Lower leg skin (tissue), 4 donors: ENCODE results near the gene CLSTN2. TPM values are rescaled to one million over a fixed set of nuclear protein-coding genes. Genes with fewer than 3 reads are reported as not detected.

Experiments
- DNase-seq, 2 donors: peaks; one replicate each; pipeline ENCODE4 v3.0.0-alpha.2; 2019; ENCODE audit warnings: low spot score in 2 of 2
- H3K4me3 ChIP-seq: fragments of 200-600 bp; sonication (generic); 2 replicates; pipeline ENCODE4 v1.5.1; 2017; ENCODE audit warnings: mild to moderate bottlenecking, low read depth; ENCODE audit not compliant: poor library complexity, severe bottlenecking
- CTCF ChIP-seq, 3 donors: fragments of 450-650 bp; IDR thresholded peaks; one replicate each; pipeline ENCODE4 v1.5.1; 2016; ENCODE audit warnings: antibody characterized with exemption in 3 of 3, mild to moderate bottlenecking in 3 of 3, moderate library complexity in 2 of 3
- POLR2A ChIP-seq, 2 donors: fragments of 450-650 bp; IDR thresholded peaks; one replicate each; pipeline ENCODE4 v1.6.1; 2016 to 2017; ENCODE audit warnings: antibody characterized with exemption in 2 of 2, mild to moderate bottlenecking in 1 of 2, moderate library complexity in 1 of 2
- WGBS, 2 donors: methylation state at CpG; one replicate each; pipeline ENCODE4 v1.1.5; 2018; 5-methylcytosine and 5-hydroxymethylcytosine counted together
- intact Hi-C: fragments of 100-400 bp; cut with DNase I; formaldehyde crosslinking; loops from one replicate; pipeline ENCODE4 v1.15.0; 2023; ENCODE audit warnings: low total_unique reads
- total RNA-seq, 4 donors: library from RNA; depleted of rRNA; stranded (reverse); fragments of >200 nt; gene quantifications; one replicate each; pipeline ENCODE4 v1.1.0, GENCODE V29; 2016

The CLSTN2 gene
- total RNA-seq, 4 donors from 2014 or later: 3.1 to 7.9 (median 4.7) TPM

- DNase-seq: no peak
- WGBS, 2 donors: 40 to 53% methylated on average over 2 of the region's 2 CpGs
- no peak overlapping the region for H3K4me3 ChIP-seq
- TF ChIP-seq POLR2A (IDR thresholded peaks at IDR 0.05) (no peak), CTCF (IDR thresholded peaks at IDR 0.05) (no peak)
- intact Hi-C loops: no loop called here
Measured at GRCh38 chr3:140290105-140290504, 355.1 kb downstream of the CLSTN2 start.

GRCh38 chr3:140292170-140292569 lies 357.2 kb downstream of the CLSTN2 start:
- no peak for DNase-seq
- no peak for TF ChIP-seq CTCF (IDR thresholded peaks at IDR 0.05)
- TF ChIP-seq POLR2A (IDR thresholded peaks at IDR 0.05): no peak
- 66 to 77% methylated on average over 2 of the region's 2 CpGs for WGBS, 2 donors
- intact Hi-C loops: no loop called here
- H3K4me3 ChIP-seq: no peak overlapping the region

- H3K4me3 ChIP-seq: no peak overlapping the region
- peak in 1 of 2 donors; percentile 89 for DNase-seq
- TF ChIP-seq CTCF (IDR thresholded peaks at IDR 0.05) (no peak), POLR2A (IDR thresholded peaks at IDR 0.05) (no peak)
- WGBS, 2 donors: 44 to 46% methylated on average over 4 of the region's 4 CpGs
- intact Hi-C loops: no loop called here
Measured at GRCh38 chr3:140292684-140293083, 357.7 kb downstream of the CLSTN2 start.

GRCh38 chr3:140294058-140294457 lies 359.1 kb downstream of the CLSTN2 start:
- no peak for DNase-seq
- 78 to 86% methylated on average over 2 of the region's 2 CpGs for WGBS, 2 donors
- H3K4me3 ChIP-seq: no peak overlapping the region
- TF ChIP-seq CTCF (IDR thresholded peaks at IDR 0.05) (no peak), POLR2A (IDR thresholded peaks at IDR 0.05) (no peak)
- intact Hi-C loops: no loop called here

- DNase-seq: no peak
- intact Hi-C loops: no loop called here
- H3K4me3 ChIP-seq: no peak overlapping the region
- TF ChIP-seq POLR2A (IDR thresholded peaks at IDR 0.05): no peak
- TF ChIP-seq CTCF (IDR thresholded peaks at IDR 0.05): no peak
- WGBS, 2 donors: 60% methylated on average over 3 of the region's 3 CpGs
Measured at GRCh38 chr3:140296796-140297352, 361.9 kb downstream of the CLSTN2 start.

- no peak overlapping the region for H3K4me3 ChIP-seq
- intact Hi-C loops: no loop called here
- WGBS, 2 donors: 91 to 100% methylated on average over 1 of the region's 1 CpG
- no peak for DNase-seq
- TF ChIP-seq POLR2A (IDR thresholded peaks at IDR 0.05) (no peak), CTCF (IDR thresholded peaks at IDR 0.05) (no peak)
Measured at GRCh38 chr3:140298043-140298442, 363.1 kb downstream of the CLSTN2 start.
